K562 (cell line): Measurements from ENCODE around the gene KRT8. TPM values are rescaled to one million over a fixed set of nuclear protein-coding genes. Genes with fewer than 3 reads are reported as not detected.

Source experiments
- CBFA2T2 ChIP-seq: fragments of 450-650 bp; conservative IDR thresholded peaks from 2 replicates; pipeline ENCODE4 v1.6.1; 2017; ENCODE audit warnings: mild to moderate bottlenecking
- HLTF ChIP-seq: fragments of 450-650 bp; IDR thresholded peaks from 2 replicates; pipeline ENCODE4 v1.6.1; 2016
- MLX ChIP-seq, 2 experiments: fragments of 450-650 bp in 1 of 2; sonication (generic) in 1 of 2; formaldehyde crosslinking; conservative IDR thresholded peaks; 2 replicates each; pipeline versions ENCODE4 v1.4.0 to v1.8.1; 2020 to 2022; ENCODE audit warnings: mild to moderate bottlenecking in 1 of 2, missing genetic modification reagents in 1 of 2
- NBN ChIP-seq: fragments of 450-650 bp; IDR thresholded peaks from 2 replicates; pipeline ENCODE4 v1.6.1; 2016; ENCODE audit warnings: low read depth, mild to moderate bottlenecking
- NR1H2 ChIP-seq: sonication (generic); formaldehyde crosslinking; IDR thresholded peaks from 2 replicates; pipeline ENCODE4 v1.4.0; 2020; ENCODE audit warnings: mild to moderate bottlenecking, missing genetic modification reagents
- POLR3A ChIP-seq: IDR thresholded peaks from 2 replicates; pipeline ENCODE4 v1.6.1; 2011; ENCODE audit warnings: borderline replicate concordance, mild to moderate bottlenecking, moderate library complexity; ENCODE audit not compliant: insufficient read length, insufficient read depth; ENCODE audit errors: extremely low read depth
- SRSF3 ChIP-seq: fragments of 200-400 bp; formaldehyde crosslinking; IDR thresholded peaks from 2 replicates; pipeline ENCODE4 v1.6.1; 2016; ENCODE audit warnings: mild to moderate bottlenecking, low read length, moderate library complexity; ENCODE audit not compliant: insufficient read depth
- THRA ChIP-seq: fragments of 450-650 bp; IDR thresholded peaks from 2 replicates; pipeline ENCODE4 v1.6.1; 2017; ENCODE audit warnings: mild to moderate bottlenecking, moderate library complexity
- ZBTB34 ChIP-seq: fragments of 250-450 bp; sonication (Bioruptor Pico); IDR thresholded peaks from 2 replicates; pipeline ENCODE4 v1.8.0; 2021; ENCODE audit warnings: mild to moderate bottlenecking, moderate library complexity
- ZNF318 ChIP-seq, 2 experiments: fragments of 450-650 bp; IDR thresholded peaks; 2 replicates each; pipeline ENCODE4 v1.6.1; 2016; ENCODE audit warnings: mild to moderate bottlenecking in 2 of 2, borderline replicate concordance in 1 of 2, low read depth in 1 of 2, moderate library complexity in 1 of 2
- polyA plus RNA-seq, 8 experiments: library from polyadenylated mRNA; depleted of rRNA in 4 of 8; stranded (reverse) in 5 of 8; unstranded in 3 of 8; fragments of >200 nt; fragmentation: Nextera tagmentation in 2 of 8; fragmentation: Illumina TruSeq in 1 of 8; extraction: Ambion mirVana in 2 of 8; extraction: Trizol in 1 of 8; gene quantifications; 2 replicates each; pipeline versions ENCODE4 v1.2.1 to v1.2.3, GENCODE V29; 2011 to 2014; ENCODE audit warnings: inconsistent platforms in 1 of 8, missing spikeins in 1 of 8
- total RNA-seq, 7 experiments: library from RNA; depleted of rRNA in 6 of 7; stranded (reverse); fragments of >200 nt in 6 of 7; fragmentation: Illumina TruSeq in 2 of 7; extraction: Trizol in 2 of 7; gene quantifications; 2 replicates each; pipeline versions ENCODE4 v1.2.1 to v1.2.3, GENCODE V29; 2011 to 2021; ENCODE audit warnings: low replicate concordance in 1 of 7

KRT8 gene
- total and polyA plus RNA-seq, 9 of the 15 experiments (the other 6 are each of a cell fraction or from before 2014, with no cell fraction given), result 41.5 to 661 (median 260) TPM

DNA sequence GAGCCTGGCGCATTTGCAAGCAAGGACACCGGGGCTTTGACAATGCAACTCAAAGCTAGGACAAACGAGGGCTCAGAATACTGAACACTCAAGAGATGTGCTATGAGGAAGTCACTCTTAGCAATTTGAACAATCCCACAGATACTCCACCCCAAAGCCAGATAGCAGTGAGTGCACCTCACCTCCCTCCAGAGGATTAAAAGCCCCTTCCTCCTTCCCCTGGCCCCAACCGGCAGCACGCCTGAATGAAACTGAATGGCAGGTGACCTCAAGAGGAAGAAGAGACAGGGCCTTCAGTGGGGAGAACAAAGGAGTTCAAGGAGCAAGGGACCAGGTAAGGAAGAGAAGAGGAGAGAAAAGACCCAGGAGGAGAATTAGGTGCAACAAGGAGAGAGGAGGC, 54.2 kb downstream of the KRT8 start (continued):
- TF ChIP-seq ZNF318 (IDR thresholded peaks at IDR 0.05; ENCODE audit: borderline replicate concordance in 1 of 2, low read depth in 1 of 2), result no peak
- TF ChIP-seq MLX (CRISPR knock-in tag; conservative IDR thresholded peaks at IDR 0.05), result no peak
- no peak for TF ChIP-seq NR1H2 (CRISPR knock-in tag)
- no peak for TF ChIP-seq CBFA2T2
- no peak for TF ChIP-seq THRA
- TF ChIP-seq ZBTB34 (CRISPR knock-in tag), result no peak
- no peak for TF ChIP-seq HLTF
- no peak for TF ChIP-seq POLR3A
- no peak for TF ChIP-seq SRSF3
- no peak for TF ChIP-seq NBN
